H1 (cell line): ENCODE measurements around the gene FABP7. TPM values are rescaled to one million over a fixed set of nuclear protein-coding genes. Genes with fewer than 3 reads are reported as not detected.

ENCODE experiments used
- ASH2L ChIP-seq: fragments of 200-600, 300-600 bp; sonication (generic); IDR thresholded peaks from one replicate; pipeline ENCODE4 v1.7.1; 2017; ENCODE audit warnings: low read length
- CBX8 ChIP-seq: fragments of 300-800, 300-1000 bp; sonication (generic); IDR thresholded peaks from 2 replicates; pipeline ENCODE4 v1.7.1; 2016; ENCODE audit warnings: low read depth, low read length, borderline replicate concordance
- CHD2 ChIP-seq: IDR thresholded peaks from 2 replicates; pipeline ENCODE4 v1.6.1; 2012; ENCODE audit warnings: low read length, improper control_type of control experiment
- NRF1 ChIP-seq: IDR thresholded peaks from 2 replicates; pipeline ENCODE4 v1.6.1; 2011; ENCODE audit warnings: mild to moderate bottlenecking, low read depth, low read length, improper control_type of control experiment
- POU5F1 ChIP-seq: IDR thresholded peaks from 2 replicates; pipeline ENCODE4 v1.6.1; 2011; ENCODE audit warnings: low read depth, mild to moderate bottlenecking, low read length, moderate library complexity
- RAD21 ChIP-seq, 2 experiments: IDR thresholded peaks in 1 of 2; conservative IDR thresholded peaks in 1 of 2; 2 replicates each; pipeline ENCODE4 v1.6.1; 2011; ENCODE audit warnings: low read depth in 2 of 2, low read length in 2 of 2, improper control_type of control experiment in 1 of 2, inconsistent platforms in 1 of 2, mild to moderate bottlenecking in 1 of 2, moderate library complexity in 1 of 2
- SIRT6 ChIP-seq: IDR thresholded peaks from one replicate; pipeline ENCODE4 v1.7.1; 2012; ENCODE audit warnings: low read length, inconsistent platforms
- TEAD4 ChIP-seq: IDR thresholded peaks from 2 replicates; pipeline ENCODE4 v1.6.1; 2012; ENCODE audit warnings: low read depth, low read length, inconsistent platforms, mixed read lengths
- USF2 ChIP-seq: IDR thresholded peaks from 2 replicates; pipeline ENCODE4 v1.6.1; 2011; ENCODE audit warnings: low read length, improper control_type of control experiment
- polyA plus RNA-seq, 7 experiments: library from polyadenylated mRNA; depleted of rRNA in 3 of 7; stranded (reverse) in 5 of 7; unstranded in 2 of 7; fragments of >200 nt in 5 of 7; fragments of 200-250 nt in 2 of 7; gene quantifications; 1 replicate in 5 of 7; 2 replicates in 1 of 7; 4 replicates in 1 of 7; pipeline versions ENCODE4 v1.2.1 to v1.2.3, GENCODE V29; 2011 to 2013; ENCODE audit warnings: missing spikeins in 2 of 7, mixed read lengths in 2 of 7
- total RNA-seq: library from RNA; stranded (reverse); fragmentation: NEBNext Ultra II Directional; extraction: Animal tissue kit (Norgen Biotek cat#: 25700); gene quantifications from 2 replicates; pipeline ENCODE4 v1.2.1, GENCODE V29; 2021

FABP7 gene
- total and polyA plus RNA-seq, 2 of the 8 experiments (the other 6 are each of a cell fraction or from before 2014, with no cell fraction given) = 10.6 to 13.1 TPM

GRCh38 chr6:122790423-122791309 lies 11.2 kb downstream of the FABP7 start (continued):
- TF ChIP-seq TEAD4 = no peak
- no peak for TF ChIP-seq NRF1
- no peak for TF ChIP-seq ASH2L
- no peak for TF ChIP-seq CBX8
- no peak for TF ChIP-seq RAD21 (IDR thresholded peaks at IDR 0.05 in 1 of 2, conservative IDR thresholded peaks at IDR 0.05 in 1 of 2; ENCODE audit: low read depth in 2 of 2, low read length in 2 of 2)
- no peak for TF ChIP-seq POU5F1
- TF ChIP-seq SIRT6 = no peak
- TF ChIP-seq CHD2 = no peak
- TF ChIP-seq USF2 = no peak
